AG09319 (cell line): ENCODE results near the gene DISC1.
"Not testable (repeated sequence)": the region's sequence is repeated elsewhere in the genome, so short reads cannot be mapped to it uniquely, and the experiment has no call there.

Experiments used
- DNase-seq: peaks from one replicate; pipeline ENCODE4 v3.0.0-alpha.2; 2010; ENCODE audit warnings: low read depth; ENCODE audit errors: extremely low read depth
- CTCF ChIP-seq: IDR thresholded peaks from 2 replicates; pipeline ENCODE4 v1.5.1; 2011; ENCODE audit warnings: low read depth, mild to moderate bottlenecking, inconsistent platforms, low read length, moderate library complexity

The DISC1 gene

GRCh38 chr1:231959225-231959884 lies 332.8 kb downstream of the DISC1 start:
- DNase-seq = peak; percentile 5
- no peak for TF ChIP-seq CTCF

GRCh38 chr1:231961801-231962200 lies 335.2 kb downstream of the DISC1 start:
- not testable (repeated sequence) for DNase-seq

- TF ChIP-seq CTCF = no peak
- no peak for DNase-seq
Observed at GRCh38 chr1:231962636-231963035, 336.0 kb downstream of the DISC1 start.

- DNase-seq = no peak
- TF ChIP-seq CTCF = no peak
Observed at GRCh38 chr1:231964241-231964640, 337.7 kb downstream of the DISC1 start.

GRCh38 chr1:231964961-231965360 lies 338.4 kb downstream of the DISC1 start:
- no peak for TF ChIP-seq CTCF

GRCh38 chr1:231965615-231966014 lies 339.0 kb downstream of the DISC1 start:
- TF ChIP-seq CTCF = no peak
- no peak for DNase-seq

More at GRCh38 chr1:231964961-231965360, 338.4 kb downstream of the DISC1 start:
- no peak for DNase-seq

- no peak for DNase-seq
- no peak for TF ChIP-seq CTCF
Observed at GRCh38 chr1:231966983-231967382, 340.4 kb downstream of the DISC1 start.

- no peak for DNase-seq
Observed at GRCh38 chr1:231969076-231969475, 342.5 kb downstream of the DISC1 start.

GRCh38 chr1:231969761-231970160 lies 343.2 kb downstream of the DISC1 start:
- DNase-seq = not testable (repeated sequence)

More at GRCh38 chr1:231969076-231969475, 342.5 kb downstream of the DISC1 start:
- no peak for TF ChIP-seq CTCF
